ENCODE results near the gene AK5.

AK5 gene

DNA sequence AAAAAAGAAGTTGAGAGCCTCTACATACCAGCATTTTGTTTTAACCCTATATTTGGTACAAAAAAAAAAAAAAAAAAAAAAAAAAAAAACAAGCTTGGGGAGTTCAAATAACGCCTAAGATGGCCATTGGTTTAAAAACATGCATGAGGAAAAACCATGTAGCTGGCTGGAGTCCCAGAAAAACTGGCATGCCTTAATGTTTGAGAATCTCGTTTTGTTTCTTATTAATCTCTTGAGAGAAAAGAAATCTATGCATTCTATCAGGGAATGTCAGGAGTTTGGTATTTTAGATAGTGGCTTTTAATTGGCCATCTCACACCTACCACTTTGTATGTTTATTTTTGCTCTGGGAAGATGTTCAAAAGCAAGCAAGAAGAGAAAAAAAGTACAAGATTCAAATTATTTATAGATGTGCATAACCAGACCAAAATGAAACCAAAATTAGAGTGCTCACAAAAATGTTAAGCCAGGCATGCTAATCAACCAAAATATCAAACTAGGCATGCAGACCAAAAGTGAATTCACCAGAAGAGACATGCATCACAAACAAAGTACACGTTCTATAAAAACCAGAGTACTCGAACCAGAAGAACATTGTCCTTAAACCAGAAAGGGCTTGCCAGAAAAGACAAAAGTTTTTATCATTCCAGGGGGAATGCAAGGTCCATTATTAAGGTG, 156.6 kb downstream of the AK5 start:
- no peak for DNase-seq (ENCODE audit: low read depth, low spot score)

DNA sequence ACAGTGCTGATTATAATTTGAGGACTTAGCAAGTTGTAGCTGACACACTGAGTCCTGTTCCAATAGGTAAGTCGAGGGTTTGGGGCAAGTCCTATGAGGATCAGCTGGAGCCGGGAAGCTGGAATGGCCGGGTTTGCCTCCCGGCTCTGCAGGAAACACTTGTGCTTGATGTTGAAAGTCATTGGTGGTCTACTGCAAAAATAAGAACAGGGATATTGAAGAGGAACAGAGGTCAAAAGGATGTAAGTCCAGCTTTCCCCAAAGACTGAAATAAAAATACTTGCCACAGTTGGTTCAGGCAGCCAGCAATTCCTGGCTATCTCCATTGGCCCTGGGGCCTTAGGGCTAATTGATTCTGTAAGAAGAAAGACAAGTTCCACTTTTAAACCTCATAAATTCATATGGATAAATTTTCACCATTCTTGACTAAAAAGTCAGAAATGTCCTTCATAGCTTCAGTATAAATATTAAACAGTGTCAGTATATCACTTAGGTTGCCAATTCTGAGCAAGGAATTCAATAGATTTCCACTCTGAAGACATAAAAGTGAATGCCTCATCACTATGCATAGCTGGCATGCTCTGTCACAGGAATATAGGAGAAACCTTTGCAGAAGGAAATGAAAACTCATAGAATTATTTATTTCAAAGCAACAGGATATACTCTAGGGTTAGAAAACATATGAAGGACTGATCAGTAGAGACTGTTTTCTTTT, 165.2 kb downstream of the AK5 start:
- DNase-seq (ENCODE audit: low read depth, low spot score), result no peak

DNA sequence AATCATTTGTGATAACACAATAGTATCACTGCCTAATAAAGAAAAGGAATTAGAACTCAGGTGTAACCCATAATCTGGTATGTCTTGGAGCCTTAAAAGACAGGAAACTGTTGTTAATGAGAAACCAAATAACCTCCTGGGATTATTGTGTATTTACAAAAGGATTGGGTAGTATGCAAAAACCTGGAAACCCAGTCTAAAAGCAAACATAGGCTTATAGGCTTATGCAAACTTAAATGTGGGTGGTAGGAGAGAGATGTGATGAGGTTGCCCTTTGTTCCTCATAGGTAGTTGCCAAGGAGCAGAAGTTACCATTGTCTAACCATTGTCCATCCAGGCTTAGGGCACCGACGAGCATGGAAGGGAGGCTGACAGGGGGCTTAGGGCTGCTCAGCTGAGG, 165.8 kb downstream of the AK5 start:
- no peak for DNase-seq (ENCODE audit: low read depth, low spot score)

DNA sequence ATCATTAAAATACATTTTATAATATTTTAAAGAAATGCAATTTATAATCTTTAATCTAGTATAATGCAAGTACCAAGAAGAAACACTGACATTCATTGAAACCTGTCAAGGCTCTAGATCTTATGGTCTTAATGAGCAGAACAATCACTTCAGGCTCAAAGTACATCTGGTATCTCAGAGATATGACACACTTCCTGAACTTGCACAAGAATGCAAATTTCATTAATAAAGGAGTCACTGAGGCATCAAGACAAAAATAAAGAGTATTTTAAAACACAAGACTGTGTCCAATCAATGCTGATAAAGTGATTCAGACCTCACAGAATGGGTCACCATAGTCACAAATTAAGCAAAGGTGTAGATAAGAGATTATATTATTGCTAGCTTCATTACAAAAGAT, 178.1 kb downstream of the AK5 start:
- no peak for DNase-seq (ENCODE audit: low read depth, low spot score)

DNA sequence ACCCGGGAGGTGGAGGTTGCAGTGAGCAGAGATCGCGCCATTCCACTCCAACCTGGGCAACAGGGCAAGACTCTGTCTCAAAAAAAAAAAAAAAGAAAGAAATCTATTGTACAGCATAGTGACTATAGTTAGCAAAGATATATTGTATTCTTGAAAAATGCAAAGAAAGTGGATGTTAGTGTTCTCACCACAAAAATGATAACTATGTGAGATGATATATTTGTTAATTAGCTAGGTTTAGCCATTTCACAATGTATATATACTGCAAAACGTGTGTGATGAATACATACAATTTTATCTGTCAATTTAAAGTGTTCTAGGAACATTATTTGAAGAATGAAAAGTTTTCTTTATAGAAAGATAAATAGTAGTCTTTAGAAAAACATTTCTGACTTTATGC, 179.9 kb downstream of the AK5 start:
- DNase-seq (ENCODE audit: low read depth, low spot score), result no peak

DNA sequence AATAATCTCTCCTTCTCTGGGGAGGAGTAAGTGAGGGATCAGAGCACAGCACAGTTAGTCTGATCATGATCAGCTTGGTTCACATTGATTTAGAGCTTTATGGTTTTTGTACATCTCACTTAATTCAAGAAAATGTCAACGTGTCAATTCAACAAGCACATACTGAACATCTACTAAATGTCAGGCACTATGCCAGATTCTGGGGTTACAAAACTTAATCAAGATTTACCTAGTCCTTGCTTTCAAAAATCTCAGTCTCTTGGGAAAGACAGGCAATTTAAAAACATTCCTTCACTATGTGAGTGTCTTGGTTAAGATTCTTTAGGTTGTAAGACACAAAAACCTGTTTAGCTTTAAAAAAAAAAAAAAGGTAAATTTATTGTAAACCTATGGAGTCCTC, 181.4 kb downstream of the AK5 start:
- no peak for DNase-seq (ENCODE audit: low read depth, low spot score)

DNA sequence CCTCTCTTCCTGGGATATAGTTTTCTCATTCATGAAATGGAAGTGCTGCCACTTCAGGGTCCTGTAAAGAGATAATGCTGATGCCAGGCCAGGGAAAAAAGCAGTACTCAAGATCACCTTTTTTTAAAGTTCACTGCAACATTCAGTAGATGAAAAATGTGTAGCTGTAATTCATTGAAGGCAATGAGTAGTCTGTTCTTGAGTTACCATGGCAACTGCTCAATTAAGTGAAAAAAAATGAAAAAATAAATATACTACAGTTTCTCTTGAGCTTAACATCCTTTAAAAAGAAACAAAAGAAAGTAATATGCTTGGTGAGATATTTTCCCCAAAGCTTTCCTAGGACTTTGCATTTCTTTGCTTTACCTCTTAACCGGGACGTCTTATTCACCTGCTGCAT, 183.3 kb downstream of the AK5 start:
- DNase-seq (ENCODE audit: low read depth, low spot score), result no peak

DNA sequence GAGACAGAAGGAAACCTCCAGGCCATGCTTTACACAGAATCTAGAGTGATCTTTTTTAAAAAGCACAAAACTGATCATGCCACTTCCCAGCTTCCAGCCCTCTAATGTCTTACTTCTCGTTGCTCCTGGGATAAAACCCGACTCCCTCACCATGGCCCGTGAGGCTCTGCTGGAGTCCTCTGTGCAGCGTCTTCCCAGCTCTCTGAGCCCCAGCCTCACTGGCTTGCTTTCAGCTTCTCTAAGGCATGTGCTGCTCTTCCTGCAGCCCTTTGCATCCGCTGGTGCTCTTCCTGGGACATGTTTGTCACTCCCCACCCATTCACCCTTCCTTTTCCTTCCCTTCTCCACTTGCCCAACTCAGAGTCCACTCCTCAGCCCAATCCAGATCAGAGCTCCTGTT, 184.1 kb downstream of the AK5 start:
- DNase-seq (ENCODE audit: low read depth, low spot score), result no peak

DNA sequence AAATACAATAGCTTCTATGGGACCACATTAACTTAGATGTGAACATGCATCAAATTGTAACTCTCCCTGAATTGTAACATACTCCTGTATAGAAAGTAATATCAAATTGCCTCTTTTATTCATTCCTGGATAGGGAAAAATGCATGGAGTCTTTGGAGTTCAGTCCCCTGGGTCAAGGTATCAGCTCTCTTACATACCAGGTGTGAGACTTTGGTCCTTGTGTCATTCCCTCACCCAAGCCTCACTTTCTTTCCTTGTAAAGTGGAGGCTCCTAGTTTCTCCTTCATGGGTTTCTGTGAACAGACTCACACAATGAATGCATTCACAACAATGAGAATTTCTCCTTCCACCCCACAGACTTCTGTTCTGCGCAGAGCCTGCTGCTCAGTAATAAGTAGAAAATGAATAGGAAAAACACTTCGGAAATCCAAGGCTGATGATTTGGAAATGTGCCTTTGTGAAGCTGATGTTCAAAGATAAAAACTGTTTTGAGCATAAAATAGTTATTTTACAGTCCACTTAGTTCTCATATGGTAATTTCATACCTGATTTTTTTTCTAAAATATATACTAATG, 185.3 kb downstream of the AK5 start:
- DNase-seq (ENCODE audit: low read depth, low spot score), result no peak

DNA sequence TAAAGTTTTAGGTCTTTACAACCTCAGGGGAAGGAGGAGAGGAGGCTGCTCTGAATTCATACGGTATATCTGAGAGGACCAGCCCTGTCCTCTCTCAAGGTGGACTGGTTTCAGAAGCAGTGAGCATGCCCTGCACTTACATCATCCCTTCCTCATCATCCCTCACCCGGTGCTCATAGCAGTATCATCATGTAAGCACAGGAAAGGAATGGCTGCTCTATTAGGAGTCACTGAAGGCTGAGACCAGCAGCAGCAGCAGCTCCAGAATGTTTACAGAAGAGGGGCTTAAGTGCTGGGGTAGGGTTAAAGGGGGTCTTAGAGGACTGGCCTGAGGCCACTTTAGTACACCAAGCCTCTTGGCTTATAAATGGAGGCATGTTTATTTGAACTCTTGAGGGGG, 185.9 kb downstream of the AK5 start:
- DNase-seq (ENCODE audit: low read depth, low spot score), result no peak

DNA sequence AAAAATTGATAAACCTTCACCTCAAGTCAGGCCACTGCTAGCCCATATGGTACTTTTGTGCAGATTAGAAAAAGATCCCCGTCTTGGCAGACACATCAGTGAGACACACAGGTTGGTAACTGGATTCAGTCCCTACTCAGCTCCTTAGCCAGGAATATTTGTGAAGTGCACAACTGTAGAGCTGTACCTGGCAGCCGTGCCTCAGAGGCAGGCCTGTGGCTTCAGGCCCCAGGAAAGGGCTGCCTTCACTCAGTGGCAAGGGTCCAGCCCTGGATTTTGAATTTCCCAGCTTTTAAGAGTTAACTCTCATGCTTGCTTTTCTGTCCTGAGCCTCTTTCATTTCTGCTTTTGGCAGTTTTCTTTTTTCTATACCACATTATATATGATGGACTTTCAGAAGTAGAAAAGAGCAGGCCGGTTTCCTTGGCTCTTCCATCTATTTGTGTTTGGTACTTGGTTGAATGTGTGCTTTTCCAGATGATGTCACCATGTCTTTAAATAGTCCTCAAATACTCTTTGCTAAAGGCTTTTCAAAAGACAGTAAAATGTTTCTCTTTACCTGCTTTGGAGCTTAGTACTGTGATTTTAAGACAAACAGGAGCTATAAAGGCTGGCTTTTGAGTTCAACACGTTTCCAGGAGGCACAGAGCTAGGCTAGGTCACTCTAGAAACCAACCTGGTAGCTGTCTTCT, 186.6 kb downstream of the AK5 start:
- no peak for DNase-seq (ENCODE audit: low read depth, low spot score)

DNA sequence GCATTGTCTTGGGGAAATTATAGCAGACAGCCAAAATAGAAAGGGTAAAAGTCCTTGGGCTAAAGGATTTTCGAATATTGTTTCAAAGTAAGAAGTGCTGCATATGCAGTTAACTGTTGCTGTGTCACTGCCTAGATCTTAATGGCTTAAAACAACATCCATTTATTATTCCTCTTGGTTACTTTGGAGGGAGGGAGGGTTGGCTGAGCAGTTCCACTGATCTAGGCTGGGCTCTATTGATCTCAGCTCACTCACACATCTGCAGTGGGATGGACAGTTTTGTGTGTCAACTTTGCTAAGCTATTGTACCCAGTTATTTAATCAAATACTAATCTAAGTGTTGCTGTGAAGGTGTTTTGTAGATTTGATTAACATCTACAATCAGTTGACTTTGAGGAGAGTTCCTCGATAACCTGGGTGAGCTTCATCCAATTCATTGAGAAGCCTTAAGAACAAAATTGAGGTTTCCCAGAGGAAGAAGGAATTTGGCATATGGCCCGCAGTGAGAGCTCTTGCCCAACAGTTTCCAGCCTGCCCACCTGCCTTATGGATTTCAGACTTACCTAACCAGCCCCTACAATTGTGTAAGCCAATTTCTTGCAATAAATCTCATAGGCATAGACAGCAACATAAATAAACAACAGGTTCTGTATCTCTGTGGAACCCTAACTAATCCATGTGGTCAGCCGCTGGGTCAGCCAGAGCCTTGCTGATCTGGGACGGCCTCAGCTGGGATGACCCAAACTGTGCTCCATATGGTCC, 187.3 kb downstream of the AK5 start:
- DNase-seq (ENCODE audit: low read depth, low spot score), result no peak

DNA sequence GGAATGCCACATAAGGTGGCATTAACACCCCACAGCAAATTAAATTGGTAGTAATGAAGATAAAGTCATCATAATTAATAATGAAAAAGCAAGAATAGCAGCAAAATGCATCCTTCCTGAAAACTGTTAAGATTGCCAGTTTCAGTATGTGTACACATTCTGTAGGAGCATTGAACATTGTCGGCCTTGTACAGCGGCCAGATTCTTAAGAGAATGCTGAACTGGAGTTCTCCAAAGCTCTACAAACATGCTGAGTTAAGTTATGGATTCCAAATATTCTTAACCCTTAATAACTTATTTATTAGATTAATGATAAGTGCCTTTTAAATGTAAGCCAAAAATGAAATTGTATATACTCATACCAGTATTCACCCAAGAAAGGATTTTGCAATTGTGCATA, 189.9 kb downstream of the AK5 start:
- DNase-seq (ENCODE audit: low read depth, low spot score), result no peak

DNA sequence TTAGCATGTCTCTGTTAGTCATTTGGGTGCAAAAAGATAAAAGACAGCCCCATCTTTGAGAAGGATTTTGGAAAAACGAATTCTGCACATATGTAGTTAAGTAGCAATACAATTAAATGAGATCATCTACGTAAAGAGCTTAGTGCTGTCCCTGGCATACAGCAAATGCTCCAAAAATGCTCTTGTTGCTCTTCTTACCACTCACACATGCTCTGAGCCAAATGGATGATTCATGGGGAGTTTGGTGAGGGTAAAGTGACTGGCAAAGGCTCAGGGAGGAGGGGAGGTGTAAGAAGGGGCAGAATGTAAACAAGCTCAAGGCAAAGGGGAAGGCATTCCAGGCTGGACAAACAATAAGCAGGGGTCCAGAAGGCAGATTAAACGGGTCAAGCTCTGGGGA, 191.9 kb downstream of the AK5 start:
- no peak for DNase-seq (ENCODE audit: low read depth, low spot score)

DNA sequence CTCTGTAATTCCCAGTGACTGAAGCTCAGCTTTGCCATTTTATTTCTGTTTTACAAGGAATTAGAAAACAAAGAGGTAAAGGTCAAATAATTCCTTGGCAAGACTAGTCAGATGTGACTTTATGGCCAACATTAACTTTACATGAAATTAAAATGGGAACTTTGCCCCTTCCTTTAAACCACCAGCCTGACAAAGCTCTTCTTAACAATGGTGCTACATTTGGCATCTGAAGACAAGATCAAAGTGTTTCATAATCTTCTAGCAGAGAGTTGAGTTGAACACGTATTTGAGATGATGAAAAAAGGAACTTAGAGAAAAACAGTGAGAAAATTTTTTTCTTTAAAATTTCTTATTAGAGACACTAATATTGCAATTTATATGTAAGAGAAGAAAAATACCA, 193.8 kb downstream of the AK5 start:
- no peak for DNase-seq (ENCODE audit: low read depth, low spot score)

DNA sequence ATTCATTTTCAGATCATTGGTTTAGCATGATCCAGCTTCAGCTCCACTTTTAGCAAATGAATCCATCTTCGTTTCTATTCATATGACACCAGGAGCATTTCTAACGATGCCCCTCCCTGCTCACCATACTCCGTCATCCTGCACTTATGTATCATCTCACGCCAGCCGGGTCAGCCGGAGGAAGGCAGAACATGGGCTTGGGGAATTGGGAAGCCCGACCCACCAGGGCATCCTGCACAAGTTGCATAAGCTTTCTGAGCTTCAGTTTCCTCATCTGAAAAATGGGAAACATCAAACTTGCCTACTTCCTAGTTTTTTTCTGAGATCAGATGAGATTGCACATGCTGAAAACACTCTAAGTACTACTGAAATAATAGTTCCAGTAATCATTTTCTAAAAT, 194.7 kb downstream of the AK5 start:
- no peak for DNase-seq (ENCODE audit: low read depth, low spot score)

DNA sequence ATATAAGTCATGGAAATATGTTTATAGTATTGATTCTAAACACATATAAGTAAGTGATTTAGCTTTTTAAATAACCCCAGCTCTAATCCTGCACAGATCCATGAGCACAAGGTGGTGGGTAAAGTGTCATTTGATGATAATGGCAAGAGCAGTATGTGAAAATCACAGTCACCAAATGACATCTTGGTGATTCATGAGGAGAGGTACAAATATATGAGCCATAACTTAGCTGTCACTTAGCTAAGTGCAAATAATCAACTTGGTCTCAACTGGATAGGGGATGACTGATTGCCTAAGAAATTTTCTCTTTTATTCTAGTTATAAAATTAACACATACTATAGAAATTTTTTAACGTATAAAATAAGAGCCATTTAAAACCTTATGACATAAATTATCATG, 202.5 kb downstream of the AK5 start:
- no peak for DNase-seq (ENCODE audit: low read depth, low spot score)

DNA sequence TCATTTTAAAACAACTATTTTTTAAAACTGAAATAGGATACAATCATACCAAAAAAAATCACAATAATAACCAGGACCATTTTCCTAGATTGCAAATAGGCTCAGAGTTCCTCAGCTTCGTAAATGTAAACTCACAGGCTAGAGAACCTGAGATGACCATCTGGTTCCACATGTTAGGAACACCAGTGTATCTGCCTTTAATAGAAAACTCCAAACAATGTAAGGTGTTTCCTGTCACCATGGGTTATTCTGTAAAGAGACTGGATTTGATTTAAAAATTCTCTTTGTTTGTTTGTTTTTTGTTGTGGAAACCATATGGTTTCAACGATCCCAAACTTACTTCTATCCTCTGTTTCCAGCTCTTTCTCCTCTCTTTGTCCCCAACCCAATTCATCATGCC, 203.1 kb downstream of the AK5 start:
- no peak for DNase-seq (ENCODE audit: low read depth, low spot score)

DNA sequence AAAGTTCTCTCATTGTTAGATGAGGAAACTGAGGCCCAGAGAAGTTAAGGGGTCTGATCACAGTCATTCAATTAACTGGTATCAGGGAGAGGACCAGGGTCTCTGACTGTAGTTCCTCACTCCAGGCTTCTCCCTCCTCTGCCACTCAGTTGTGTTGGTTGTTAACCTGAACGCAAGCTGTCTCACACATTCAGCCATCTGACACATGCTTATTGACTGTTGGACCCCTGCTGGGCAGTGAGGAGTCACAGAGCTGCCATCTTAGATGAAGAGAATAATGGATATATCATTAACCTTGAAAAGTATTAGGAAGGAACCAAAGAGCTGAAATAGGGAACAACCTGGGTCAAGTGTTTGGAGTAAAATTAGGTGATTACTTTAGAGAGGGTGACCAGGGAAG, 205.8 kb downstream of the AK5 start:
- no peak for DNase-seq (ENCODE audit: low read depth, low spot score)

DNA sequence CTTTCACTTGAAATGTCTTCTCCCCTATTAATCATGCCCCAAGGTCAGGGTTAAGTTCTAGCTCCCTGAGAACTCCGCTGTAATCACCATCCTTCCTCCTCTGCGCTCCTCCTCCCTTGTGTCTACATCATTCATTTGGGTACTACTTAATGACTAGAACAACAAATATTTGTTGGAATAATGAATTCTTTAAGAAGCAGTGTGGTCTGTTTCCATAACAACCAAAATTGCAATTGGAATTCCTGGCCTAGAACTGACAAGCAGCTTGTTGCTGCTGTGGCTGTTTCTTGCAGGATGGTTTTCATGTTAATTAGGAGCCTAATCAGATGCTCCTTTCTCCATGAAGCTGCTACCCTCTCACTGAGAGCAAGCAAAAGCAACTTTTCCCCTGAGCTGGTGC, 208.1 kb downstream of the AK5 start:
- no peak for DNase-seq (ENCODE audit: low read depth, low spot score)

DNA sequence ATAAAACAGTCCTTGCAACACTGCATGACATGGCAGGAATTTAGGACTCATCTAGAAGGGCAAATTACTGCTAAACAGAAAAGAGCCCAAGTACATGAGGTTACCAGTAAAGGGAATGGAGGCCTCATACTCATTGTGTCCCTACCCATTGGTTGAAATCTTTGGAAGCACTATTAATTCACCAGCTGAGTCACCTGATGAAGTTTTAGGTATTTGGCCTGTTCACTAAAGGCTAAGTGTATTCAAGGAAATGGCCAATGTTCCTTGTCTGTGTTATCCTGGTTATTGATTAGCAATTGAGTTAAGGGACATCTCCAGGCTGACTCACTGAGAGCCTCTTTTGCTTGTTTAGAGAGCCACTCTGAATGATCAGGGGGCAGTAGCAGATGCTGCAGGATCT, 212.2 kb downstream of the AK5 start:
- no peak for DNase-seq (ENCODE audit: low read depth, low spot score)

DNA sequence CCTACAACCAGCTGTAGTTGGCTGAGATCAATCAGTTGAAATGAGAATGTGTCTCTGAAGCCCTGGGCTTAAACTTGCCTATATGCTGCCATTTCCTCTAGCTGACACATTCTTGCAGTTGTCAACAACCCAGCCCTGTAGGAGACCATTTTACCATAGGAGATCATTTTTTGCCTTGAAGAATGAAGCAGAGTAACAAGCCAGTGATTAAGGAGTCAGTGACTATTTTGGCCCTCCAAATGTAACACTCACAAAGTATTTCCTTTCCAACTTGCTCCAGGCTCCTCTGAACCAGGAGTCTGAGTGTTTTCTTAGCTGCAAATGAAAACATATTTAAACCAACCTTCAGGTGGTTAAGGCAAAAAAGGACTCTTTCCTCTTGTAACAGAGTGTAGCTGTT, 217.1 kb downstream of the AK5 start:
- no peak for DNase-seq (ENCODE audit: low read depth, low spot score)
